GM23248 (cell line): Measurements from ENCODE around the gene GCC2.
"Not testable (repeated sequence)": the region's sequence is repeated elsewhere in the genome, so short reads cannot be mapped to it uniquely, and the experiment has no call there.

ENCODE experiments used
- EZH2 ChIP-seq: fragments of 200-600 bp; sonication (generic); IDR thresholded peaks from 2 replicates; pipeline ENCODE4 v1.6.1; 2018; ENCODE audit warnings: antibody characterized with exemption, mild to moderate bottlenecking; ENCODE audit not compliant: insufficient read depth, poor library complexity, severe bottlenecking
- EZH2phosphoT487 ChIP-seq: fragments of 200-600 bp; sonication (generic); IDR thresholded peaks from 2 replicates; pipeline ENCODE4 v1.6.1; 2018; ENCODE audit warnings: antibody characterized with exemption, moderate library complexity, mild to moderate bottlenecking, low read depth; ENCODE audit not compliant: insufficient read depth

GRCh38 chr2:108507620-108508019 is 58.6 kb downstream of the GCC2 start:
- not testable (repeated sequence) for TF ChIP-seq EZH2phosphoT487, EZH2
